Measurements from ENCODE around the gene OR10G3. TPM values are rescaled to one million over a fixed set of nuclear protein-coding genes. Genes with fewer than 3 reads are reported as not detected.

The OR10G3 gene
- total RNA-seq, 4 donors from 2014 or later = not detected

- DNase-seq (ENCODE audit: extremely low spot score) = no peak
- H3K4me1 ChIP-seq = peaks cover 7 to 15% (median 13%) of the 10 kb centered on the region in 4 donors
- H3K27me3 ChIP-seq = peaks cover 0 to 49% (median 11%) of the 10 kb centered on the region in 4 donors
- no peak overlapping the region for H3K4me3 ChIP-seq
- H3K27ac ChIP-seq (replicated peaks in 1 of 4) = no peak overlapping the region
- TF ChIP-seq POLR2AphosphoS5 (IDR thresholded peaks at IDR 0.05) = no peak
- no peaks in the 10 kb centered on the region for H3K9me3 ChIP-seq
- H3K36me3 ChIP-seq = no peaks in the 10 kb centered on the region
- intact Hi-C loops (cut with DNase I) = no loop called here
Measured at GRCh38 chr14:21533294-21533693, 46.6 kb downstream of the OR10G3 start.

GRCh38 chr14:21529515-21529914 is 50.4 kb downstream of the OR10G3 start:
- DNase-seq (ENCODE audit: extremely low spot score) = no peak
- Histone ChIP-seq H3K36me3 (peaks cover 0 to 6% (median 1%) of the 10 kb centered on the region in 4 donors), H3K4me1 (peaks cover 7 to 22% (median 21%) of the 10 kb centered on the region in 4 donors), H3K9me3 (no peaks in the 10 kb centered on the region), H3K27me3 (peaks cover 0 to 12% (median 0%) of the 10 kb centered on the region in 4 donors), H3K27ac (replicated peaks in 1 of 4) (no peak overlapping the region), H3K4me3 (no peak overlapping the region)
- TF ChIP-seq, protein P1, sequence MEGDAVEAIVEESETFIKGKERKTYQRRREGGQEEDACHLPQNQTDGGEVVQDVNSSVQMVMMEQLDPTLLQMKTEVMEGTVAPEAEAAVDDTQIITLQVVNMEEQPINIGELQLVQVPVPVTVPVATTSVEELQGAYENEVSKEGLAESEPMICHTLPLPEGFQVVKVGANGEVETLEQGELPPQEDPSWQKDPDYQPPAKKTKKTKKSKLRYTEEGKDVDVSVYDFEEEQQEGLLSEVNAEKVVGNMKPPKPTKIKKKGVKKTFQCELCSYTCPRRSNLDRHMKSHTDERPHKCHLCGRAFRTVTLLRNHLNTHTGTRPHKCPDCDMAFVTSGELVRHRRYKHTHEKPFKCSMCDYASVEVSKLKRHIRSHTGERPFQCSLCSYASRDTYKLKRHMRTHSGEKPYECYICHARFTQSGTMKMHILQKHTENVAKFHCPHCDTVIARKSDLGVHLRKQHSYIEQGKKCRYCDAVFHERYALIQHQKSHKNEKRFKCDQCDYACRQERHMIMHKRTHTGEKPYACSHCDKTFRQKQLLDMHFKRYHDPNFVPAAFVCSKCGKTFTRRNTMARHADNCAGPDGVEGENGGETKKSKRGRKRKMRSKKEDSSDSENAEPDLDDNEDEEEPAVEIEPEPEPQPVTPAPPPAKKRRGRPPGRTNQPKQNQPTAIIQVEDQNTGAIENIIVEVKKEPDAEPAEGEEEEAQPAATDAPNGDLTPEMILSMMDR (IDR thresholded peaks at IDR 0.05) = no peak
- TF ChIP-seq POLR2AphosphoS5 (IDR thresholded peaks at IDR 0.05) = no peak
- no peak for TF ChIP-seq EP300 (IDR thresholded peaks at IDR 0.05)
- TF ChIP-seq POLR2A (IDR thresholded peaks at IDR 0.05; ENCODE audit: low read depth) = no peak
- WGBS = 100% methylated on average over 1 of the region's 1 CpG
- intact Hi-C loops (cut with DNase I) = no loop called here

- Histone ChIP-seq H3K9me3 (no peaks in the 10 kb centered on the region), H3K4me3 (no peak overlapping the region), H3K36me3 (peaks cover 0 to 12% (median 5%) of the 10 kb centered on the region in 4 donors), H3K27me3 (peaks cover 0 to 7% (median 0%) of the 10 kb centered on the region in 4 donors), H3K27ac (replicated peaks in 1 of 4) (no peak overlapping the region), H3K4me1 (peaks cover 7 to 22% (median 21%) of the 10 kb centered on the region in 4 donors)
- no peak for DNase-seq (ENCODE audit: extremely low spot score)
- TF ChIP-seq POLR2AphosphoS5 (IDR thresholded peaks at IDR 0.05) (no peak), POLR2A (IDR thresholded peaks at IDR 0.05; ENCODE audit: low read depth) (no peak), EP300 (IDR thresholded peaks at IDR 0.05) (no peak)
- TF ChIP-seq, protein P1 (IDR thresholded peaks at IDR 0.05) = no peak
- WGBS = 76% methylated on average over 4 of the region's 4 CpGs
- intact Hi-C loops (cut with DNase I) = no loop called here
Measured at GRCh38 chr14:21528381-21529348, 51.2 kb downstream of the OR10G3 start.

GRCh38 chr14:21527318-21527679 is 52.6 kb downstream of the OR10G3 start:
- peaks cover 7 to 22% (median 21%) of the 10 kb centered on the region in 4 donors for H3K4me1 ChIP-seq
- no peak overlapping the region for H3K4me3 ChIP-seq
- H3K27me3 ChIP-seq = peaks cover 0 to under 1% (median 0%) of the 10 kb centered on the region in 4 donors
- no peaks in the 10 kb centered on the region for H3K9me3 ChIP-seq
- intact Hi-C loops (cut with DNase I) = no loop called here
- TF ChIP-seq EP300 (IDR thresholded peaks at IDR 0.05) = no peak
- TF ChIP-seq, protein P1 (IDR thresholded peaks at IDR 0.05) = no peak
- TF ChIP-seq POLR2AphosphoS5 (IDR thresholded peaks at IDR 0.05) = no peak
- TF ChIP-seq POLR2A (IDR thresholded peaks at IDR 0.05; ENCODE audit: low read depth) = no peak
- H3K27ac ChIP-seq (replicated peaks in 1 of 4) = peak overlapping the region in 2 of 4 donors; percentile 83 to 84
- 56% methylated on average over 1 of the region's 1 CpG for WGBS
- DNase-seq (ENCODE audit: extremely low spot score) = no peak
- peaks cover 0 to 22% (median 8%) of the 10 kb centered on the region in 4 donors for H3K36me3 ChIP-seq

- H3K4me1 ChIP-seq = peaks cover 7 to 22% (median 21%) of the 10 kb centered on the region in 4 donors
Measured at GRCh38 chr14:21526672-21527317, 53.1 kb downstream of the OR10G3 start.

More at GRCh38 chr14:21526672-21527317, 53.1 kb downstream of the OR10G3 start:
- 25% methylated on average over 13 of the region's 13 CpGs for WGBS
- H3K4me3 ChIP-seq = peak overlapping the region; percentile 81 to 95 (median 85)
- no peaks in the 10 kb centered on the region for H3K27me3 ChIP-seq
- TF ChIP-seq, protein P1 (IDR thresholded peaks at IDR 0.05) = no peak
- TF ChIP-seq EP300 (IDR thresholded peaks at IDR 0.05) (no peak), POLR2AphosphoS5 (IDR thresholded peaks at IDR 0.05) (no peak)
- DNase-seq (ENCODE audit: extremely low spot score) = no peak
- peak overlapping the region; percentile 83 to 84 (median 84) for H3K27ac ChIP-seq (replicated peaks in 1 of 4)
- intact Hi-C loops (cut with DNase I) = no loop called here
- H3K9me3 ChIP-seq = no peaks in the 10 kb centered on the region
- H3K36me3 ChIP-seq = peaks cover 0 to 26% (median 8%) of the 10 kb centered on the region in 4 donors
